A549 treated with CpdA at 1 μM for 4 hours (cell line): ENCODE measurements around the gene MT4. TPM values are rescaled to one million over a fixed set of nuclear protein-coding genes. Genes with fewer than 3 reads are reported as not detected.

Source experiments
- total RNA-seq: library from RNA; stranded (reverse); fragments of 200-300 nt; extraction: Qiagen RNA extraction; gene quantifications from 5 replicates; pipeline ENCODE4 v1.2.3, GENCODE V29; 2022; ENCODE audit warnings: low read depth

The MT4 gene
- not detected in 5 replicates for total RNA-seq

GRCh38 chr16:56564793-56565477 is at the start of gene MT4:
Gene MT4 (plus strand): TSS chr16:56565073. CDS start chr16:56565129, 56 bp downstream.

GRCh38 chr16:56519459-56520250 is 45.2 kb upstream of the MT4 start, which contains the start of gene BBS2:
Gene BBS2 (minus strand): TSS chr16:56520024. CDS start chr16:56519862, 162 bp downstream.

GRCh38 chr16:56589141-56590039 is 24.5 kb downstream of the MT4 start, which contains the start of gene MT3:
Gene MT3 (plus strand): TSS chr16:56589528. CDS start chr16:56589591, 63 bp downstream.

GRCh38 chr16:56608043-56608875 is 43.4 kb downstream of the MT4 start, which contains the start of gene MT2A:
Gene MT2A (plus strand): TSS chr16:56608584. CDS start chr16:56608656, 72 bp downstream.

Other genes starting within 250 kb of the MT4 start
- gene AMFR, start 139.5 kb upstream of the MT4 start, total RNA-seq, result 56.4 to 67.6 TPM (median 59.3 TPM) in 5 replicates
- gene NUDT21, start 113.7 kb upstream of the MT4 start, total RNA-seq, result 105 to 122 TPM (median 110 TPM) in 5 replicates
- 63.9 to 103 TPM (median 74.3 TPM) in 5 replicates for gene OGFOD1, start 113.5 kb upstream of the MT4 start, total RNA-seq
- 16.3 to 21.6 TPM (median 19.4 TPM) in 5 replicates for gene BBS2, start 45.0 kb upstream of the MT4 start, total RNA-seq
- 1.5 TPM in 1 of 5 replicates, not detected in the others for gene MT3, start 24.5 kb downstream of the MT4 start, total RNA-seq
- gene MT2A, start 43.5 kb downstream of the MT4 start, total RNA-seq, result 559 to 813 TPM (median 661 TPM) in 5 replicates
- 0.80 TPM in 1 of 5 replicates, not detected in the others for gene MT1E, start 60.7 kb downstream of the MT4 start, total RNA-seq
- gene MT1M, start 67.6 kb downstream of the MT4 start, total RNA-seq, result not detected in 5 replicates
- 11.0 to 18.4 TPM (median 16.2 TPM) in 5 replicates for gene MT1A, start 73.6 kb downstream of the MT4 start, total RNA-seq
- not detected in 5 replicates for gene MT1B, start 86.8 kb downstream of the MT4 start, total RNA-seq
- gene MT1F, start 92.9 kb downstream of the MT4 start, total RNA-seq, result 7.8 to 18.7 TPM (median 12.3 TPM) in 5 replicates
- not detected in 5 replicates for gene MT1G, start 103.0 kb downstream of the MT4 start, total RNA-seq
- not detected in 5 replicates for gene MT1H, start 104.7 kb downstream of the MT4 start, total RNA-seq
- gene MT1X, start 117.4 kb downstream of the MT4 start, total RNA-seq, result 152 to 245 TPM (median 180 TPM) in 5 replicates
- 80.5 to 105 TPM (median 103 TPM) in 5 replicates for gene NUP93, start 165.1 kb downstream of the MT4 start, total RNA-seq